PFSK-1 (cell line): ENCODE data around the gene EXO1.

Experiments
- POLR2AphosphoS5 ChIP-seq: IDR thresholded peaks from 2 replicates; pipeline ENCODE4 v1.6.1; 2012; ENCODE audit warnings: low read depth, mild to moderate bottlenecking, control low read depth, low read length, moderate library complexity
- SIN3A ChIP-seq: IDR thresholded peaks from 2 replicates; pipeline ENCODE4 v1.6.1; 2012; ENCODE audit warnings: mild to moderate bottlenecking, low read length, moderate library complexity, borderline replicate concordance; ENCODE audit not compliant: insufficient read depth
- TAF1 ChIP-seq: IDR thresholded peaks from 2 replicates; pipeline ENCODE4 v1.6.1; 2012; ENCODE audit warnings: low read length, control low read depth, borderline replicate concordance; ENCODE audit not compliant: insufficient read depth

DNA sequence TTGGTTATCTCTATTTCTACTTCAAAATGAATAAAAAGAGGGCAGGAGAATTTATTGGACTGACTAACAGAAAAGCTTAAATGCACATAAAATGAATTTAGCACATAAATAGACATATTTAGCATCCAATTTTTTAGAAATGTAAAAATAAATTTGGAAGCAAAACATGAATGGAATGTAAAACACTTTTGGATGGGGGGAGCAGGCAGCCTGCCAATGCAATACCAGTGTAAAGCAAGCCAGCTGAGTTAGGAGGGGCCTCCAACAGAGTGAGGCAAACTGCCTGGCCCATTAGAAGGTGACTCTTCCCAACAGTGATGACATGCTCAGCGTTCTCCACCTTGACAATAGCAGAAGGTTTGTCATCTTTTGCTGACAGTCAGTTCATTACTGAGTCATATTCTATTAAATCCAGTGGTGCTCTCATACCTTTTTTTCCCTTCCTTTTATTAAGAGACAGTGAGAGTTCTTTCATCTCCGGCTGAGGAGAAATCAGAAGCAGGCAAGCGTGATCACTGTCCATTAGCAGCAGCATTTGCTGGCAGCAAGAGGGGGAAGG, 19.5 kb upstream of the EXO1 start:
- TF ChIP-seq SIN3A (no peak), POLR2AphosphoS5 (no peak), TAF1 (no peak)
